KG1 (cell line): Measurements from ENCODE around the gene PTPRG.
"Not testable (repeated sequence)": the region's sequence is repeated elsewhere in the genome, so short reads cannot be mapped to it uniquely, and the experiment has no call there.

Experiments
- DNase-seq: peaks from one replicate; lab custom pipeline; 2025; lab: John Stamatoyannopoulos, UW

PTPRG gene

DNA sequence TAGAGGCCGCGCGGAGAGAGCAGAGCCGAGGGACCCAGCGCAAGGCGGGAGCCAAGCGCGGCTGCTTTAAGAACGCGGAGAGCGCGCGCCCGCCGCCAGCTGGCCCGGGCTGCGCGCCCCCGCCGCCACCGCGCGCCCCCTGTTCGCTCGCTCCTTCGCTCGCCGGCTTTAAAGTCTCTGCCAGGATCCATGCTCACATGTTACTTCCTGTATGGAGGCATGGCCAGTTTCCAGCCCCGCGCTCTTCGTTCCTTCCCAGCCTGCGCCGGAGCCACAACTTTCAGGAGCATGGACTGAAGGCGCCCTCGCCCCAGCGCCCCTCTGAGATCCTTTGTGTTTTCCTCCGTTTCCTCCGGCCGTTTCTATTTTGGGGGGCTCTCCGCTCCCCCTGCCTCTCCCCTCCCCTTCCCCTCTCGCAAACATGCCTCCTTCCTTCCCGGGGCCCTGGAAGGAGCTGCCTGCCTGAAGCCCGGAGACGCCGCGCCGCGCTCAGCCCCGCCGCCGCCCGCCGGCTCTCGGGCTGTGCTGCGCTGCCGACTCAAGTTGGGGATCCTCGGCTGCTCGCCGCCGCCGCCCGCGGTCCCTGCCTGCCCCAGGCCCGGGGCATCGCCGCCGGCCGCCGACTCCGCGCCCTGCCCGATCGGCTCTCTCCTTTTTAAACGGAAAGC is at the start of gene PTPRG:
PTPRG (plus strand) TSS at position 198 of the 668 bp plus-strand sequence. CDS start 717 bp downstream, outside the sequence.
- peak; percentile 73 for DNase-seq

DNA sequence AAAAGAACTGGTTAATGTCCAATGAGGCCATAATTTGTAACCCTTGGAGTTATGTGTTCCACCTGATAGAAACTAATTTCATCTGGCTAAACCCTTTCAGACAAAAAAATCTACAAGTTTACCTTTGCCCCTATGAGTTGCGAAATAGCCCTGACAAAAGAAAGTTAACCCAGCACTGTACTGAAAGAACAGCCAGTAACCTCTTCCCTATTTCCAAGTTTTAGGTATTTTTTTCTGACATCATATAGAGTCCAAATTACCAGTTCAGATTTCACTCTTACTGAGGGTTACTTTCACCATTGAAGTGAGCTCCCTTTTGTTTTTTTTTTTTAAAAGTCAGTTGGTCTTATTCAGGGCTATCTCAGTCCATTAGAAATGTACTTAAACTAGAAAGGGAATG is 42.8 kb upstream of the PTPRG start:
- no peak for DNase-seq

DNA sequence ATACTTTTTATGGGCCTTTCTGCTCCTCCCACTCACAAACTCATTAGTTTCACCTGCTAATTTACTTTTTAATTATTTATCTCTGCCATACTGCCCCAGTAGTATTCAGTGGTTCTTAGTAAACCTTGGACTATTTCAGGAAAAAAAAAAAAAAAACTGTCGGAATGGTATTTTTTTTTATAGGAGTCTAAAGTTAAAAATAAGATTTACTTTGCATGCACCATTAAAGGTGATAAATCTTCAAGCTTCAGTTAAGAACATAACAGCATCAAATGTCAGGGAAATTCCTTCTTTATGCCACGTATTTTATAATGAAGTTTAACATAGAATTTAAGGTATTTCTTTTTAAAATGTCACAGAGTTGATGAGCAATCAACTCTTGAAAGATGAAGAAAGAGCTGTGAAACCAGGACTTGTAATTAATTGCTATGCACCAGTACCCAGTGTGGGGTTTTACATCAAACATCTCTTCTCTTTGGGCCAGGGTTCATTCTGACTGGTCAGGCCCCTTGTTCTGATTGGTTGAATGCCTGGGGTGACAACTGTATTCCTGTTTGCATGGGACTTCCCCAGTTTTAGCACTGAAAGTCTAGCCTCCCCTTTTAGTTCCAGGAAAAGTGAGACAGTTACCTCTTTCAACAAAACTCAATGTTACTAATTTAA is 40.3 kb upstream of the PTPRG start:
- no peak for DNase-seq

DNA sequence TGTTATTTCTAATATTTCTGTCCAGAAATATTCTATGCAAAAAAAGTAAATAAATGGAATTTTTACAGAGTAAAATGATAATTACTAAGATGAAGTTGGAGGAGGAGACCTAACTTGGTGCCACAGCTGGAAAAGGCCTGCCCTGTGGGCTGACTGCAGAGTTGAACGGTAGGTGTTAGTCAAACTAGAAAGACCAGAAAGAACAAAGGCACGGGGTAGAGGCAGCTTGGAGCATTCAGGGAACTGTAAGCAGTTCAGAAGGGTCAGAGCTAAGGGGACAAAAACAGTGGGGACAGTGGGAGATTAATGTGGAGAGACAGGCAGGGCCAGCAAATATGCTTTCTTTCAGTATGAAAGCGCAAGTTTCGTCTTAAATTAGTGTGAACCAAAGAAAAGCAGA is 39.3 kb upstream of the PTPRG start:
- no peak for DNase-seq

DNA sequence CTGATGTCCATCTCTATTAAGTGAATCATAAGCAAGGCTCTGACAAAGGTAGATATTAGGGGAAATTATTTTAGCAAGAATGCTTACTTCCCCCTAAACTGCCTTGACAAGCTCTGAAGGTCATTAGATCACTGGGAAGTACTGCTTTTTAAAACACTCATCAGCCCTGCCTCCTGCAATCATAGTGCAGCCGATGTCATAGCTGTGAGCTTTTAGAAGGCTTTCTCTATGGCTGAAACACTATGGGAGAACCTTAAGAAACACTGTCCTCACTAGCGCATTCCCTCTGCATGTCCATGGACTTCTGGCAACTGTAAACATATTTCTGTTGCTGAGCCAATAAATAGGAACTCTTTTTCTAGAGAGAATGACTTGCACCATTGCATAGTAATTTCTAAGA is 38.7 kb upstream of the PTPRG start:
- DNase-seq, result no peak

DNA sequence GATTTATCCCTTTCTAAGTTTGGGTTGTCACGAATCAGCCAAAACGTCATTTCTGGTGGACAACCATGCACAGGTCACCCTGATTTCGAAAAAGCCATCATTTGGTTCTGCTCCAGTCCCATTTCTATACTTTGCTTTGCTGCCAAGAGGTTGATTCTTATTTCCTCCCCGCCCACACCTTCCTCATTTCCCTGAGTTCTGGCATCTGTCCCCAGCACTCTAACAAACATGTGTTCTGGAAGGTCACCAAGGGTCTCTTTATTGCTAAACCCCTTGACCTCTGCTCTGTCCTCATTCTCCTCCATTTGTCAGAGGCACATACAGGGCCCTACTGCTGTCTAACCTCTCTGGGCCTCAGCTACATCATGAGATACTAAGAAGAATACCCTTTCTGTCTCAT is 36.4 kb upstream of the PTPRG start:
- DNase-seq, result no peak

DNA sequence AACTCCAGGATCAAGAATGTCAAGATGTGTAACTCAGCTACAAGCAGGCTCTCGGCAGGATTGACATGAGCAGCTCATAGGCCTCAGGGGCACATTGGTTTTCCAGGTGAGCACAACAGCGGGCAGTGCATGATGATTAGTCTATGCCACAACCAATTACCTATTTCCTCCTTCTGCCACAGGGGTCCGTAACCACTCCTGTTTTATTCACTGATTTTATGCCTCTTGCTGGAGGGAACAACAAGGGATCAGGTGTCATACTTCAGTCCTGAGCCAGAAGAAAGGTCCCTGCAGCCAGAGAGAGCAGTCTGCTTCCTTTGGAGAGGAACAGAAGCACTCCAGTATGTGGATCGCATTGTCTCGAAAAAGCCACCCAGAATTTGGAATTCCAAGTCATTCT is 35.1 kb upstream of the PTPRG start:
- DNase-seq, result no peak

DNA sequence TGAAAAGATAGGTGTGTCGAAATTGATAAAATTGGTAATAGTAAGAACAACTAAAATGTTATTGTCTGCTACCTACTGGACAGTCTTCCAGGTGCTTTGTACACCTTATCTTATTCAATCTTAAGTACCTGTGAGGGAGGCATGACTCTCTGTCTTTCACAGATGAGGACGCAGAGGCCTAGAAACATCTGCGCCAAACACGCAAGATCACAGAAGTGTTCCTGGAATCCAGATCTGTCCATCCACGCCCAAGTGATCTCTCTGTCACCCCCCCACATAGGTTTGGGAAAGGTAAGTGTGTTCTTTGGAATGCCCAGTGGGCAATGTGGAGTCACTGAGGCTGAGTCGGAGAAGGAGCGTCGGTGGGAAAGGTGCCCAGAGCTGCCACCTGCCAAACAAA is 34.4 kb upstream of the PTPRG start:
- DNase-seq, result no peak

DNA sequence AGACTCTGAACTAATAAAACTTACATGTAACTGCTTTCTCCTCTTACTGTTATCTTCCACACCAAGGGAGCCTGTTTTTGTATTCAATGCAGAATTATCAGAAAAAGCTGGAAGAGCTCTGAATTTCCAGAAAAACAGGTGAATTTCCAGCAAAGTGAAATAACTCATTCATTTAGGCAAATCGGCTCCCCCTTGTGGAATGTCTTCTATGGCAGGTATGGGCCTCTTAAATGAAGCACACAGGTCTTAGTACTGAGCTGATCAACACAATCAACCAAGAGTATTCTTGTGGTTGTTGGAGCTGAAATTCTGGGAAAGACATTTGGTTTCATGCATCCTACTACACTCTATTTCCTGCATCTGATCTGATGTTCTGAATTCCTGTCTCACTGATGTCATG is 31.0 kb upstream of the PTPRG start:
- no peak for DNase-seq

DNA sequence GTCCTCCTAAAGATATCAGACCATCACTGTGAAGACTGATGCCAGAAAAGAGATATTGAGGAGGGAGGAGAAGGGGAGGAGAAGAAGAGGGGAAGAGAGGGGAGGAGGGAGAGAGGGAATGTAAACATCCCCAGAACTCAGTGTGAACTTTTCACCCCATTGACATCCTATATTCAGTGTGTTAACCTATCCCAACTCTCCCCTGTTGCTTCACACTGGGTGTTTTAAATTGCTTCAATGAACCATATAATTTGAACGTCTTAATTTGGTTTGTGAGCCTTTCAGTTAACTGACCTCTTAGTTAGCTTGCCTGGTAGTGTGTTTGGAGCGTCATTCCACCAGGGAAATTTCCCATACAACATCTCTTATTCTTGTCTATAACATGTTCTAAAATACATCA is 29.8 kb upstream of the PTPRG start:
- DNase-seq, result no peak

DNA sequence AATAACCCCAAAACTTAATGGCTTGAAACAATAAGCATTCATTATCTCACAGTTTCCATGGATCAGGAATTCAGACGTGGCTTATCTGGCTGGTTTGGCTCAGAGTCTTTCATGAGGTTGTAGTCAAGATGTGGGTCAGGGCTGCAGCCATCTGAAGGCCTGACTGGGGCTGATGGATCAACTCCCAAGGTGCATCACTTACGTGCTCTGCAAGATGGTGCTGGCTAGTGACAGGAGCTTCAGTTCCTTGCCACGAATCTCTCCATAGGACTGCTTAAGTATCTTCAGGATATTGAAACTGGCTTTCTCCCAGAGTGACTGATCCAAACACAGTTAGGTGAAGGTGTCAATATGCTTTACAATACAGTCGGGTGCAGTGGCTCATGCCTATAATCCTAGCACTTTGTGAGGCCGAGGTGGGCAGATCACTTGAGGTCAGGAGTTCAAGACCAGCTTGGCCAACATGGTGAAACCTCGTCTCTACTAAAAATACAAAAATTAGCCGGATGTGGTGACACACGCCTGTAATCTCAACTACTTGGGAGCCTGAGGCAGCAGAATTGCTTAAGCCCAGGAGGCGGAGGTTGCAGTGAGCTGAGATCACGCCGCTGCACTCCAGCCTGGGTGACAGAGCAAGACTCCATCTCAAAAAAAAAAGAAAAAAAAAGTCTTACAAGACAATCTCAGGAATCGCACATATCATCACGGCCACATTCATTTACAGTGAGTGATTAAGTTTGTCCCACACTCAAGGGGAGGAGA is 28.5 kb upstream of the PTPRG start:
- DNase-seq, result no peak

DNA sequence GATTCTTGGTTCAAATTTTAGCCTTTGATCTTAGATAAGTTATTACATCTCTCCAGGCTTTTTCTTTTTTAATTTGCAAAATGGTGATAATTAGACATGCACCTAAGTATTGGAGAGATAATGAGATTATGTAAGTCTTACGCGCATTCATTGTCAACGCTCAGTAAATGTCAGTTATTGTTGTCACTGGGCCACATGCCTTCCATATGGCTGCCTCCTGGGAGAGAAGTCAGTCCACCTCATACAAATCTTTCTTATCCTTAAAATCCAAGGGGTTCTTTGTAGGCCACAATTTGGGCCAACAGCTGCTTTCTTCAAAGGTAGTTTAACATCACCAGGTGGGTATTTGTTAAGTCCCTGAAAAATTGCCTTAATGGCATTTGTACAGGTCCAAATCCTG is 25.5 kb upstream of the PTPRG start:
- no peak for DNase-seq

DNA sequence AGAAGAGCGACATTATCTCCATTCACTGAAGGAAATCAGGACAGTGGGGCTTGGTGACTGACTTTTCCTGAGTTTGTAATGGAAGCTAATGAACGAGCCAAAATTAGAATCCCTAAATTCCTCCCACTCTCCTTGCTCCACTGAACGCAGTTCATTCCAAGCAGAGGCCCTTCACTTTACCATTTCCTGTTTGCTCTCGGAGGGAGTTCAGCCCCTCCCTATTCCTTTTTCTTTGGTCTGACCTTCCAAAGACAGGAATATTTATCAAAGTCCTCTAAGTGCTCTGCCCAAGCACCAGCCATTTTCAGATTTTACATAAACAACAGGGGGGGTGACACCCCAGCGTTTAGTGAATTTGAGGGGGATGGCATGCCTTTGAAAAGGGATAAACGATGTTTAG is 24.0 kb upstream of the PTPRG start:
- DNase-seq, result no peak

DNA sequence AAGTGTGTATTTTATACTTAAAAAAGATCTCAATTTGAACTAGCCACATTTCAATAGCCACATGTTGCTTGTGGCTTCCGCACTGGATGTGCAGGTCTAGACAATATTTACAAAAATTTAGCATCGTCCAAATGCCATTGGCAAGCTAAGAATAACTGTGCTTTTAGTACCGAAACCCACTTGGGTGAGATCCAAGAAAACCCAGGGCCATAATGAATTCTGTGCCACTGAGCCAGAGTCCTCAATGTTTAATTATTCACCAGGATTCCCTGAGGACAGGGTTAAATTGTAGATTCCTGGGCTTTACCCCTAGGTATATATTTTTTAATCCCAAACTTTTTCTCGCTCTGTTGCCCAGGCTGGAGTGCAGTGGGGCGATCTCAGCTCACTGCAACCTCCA is 22.9 kb upstream of the PTPRG start:
- DNase-seq, result no peak

DNA sequence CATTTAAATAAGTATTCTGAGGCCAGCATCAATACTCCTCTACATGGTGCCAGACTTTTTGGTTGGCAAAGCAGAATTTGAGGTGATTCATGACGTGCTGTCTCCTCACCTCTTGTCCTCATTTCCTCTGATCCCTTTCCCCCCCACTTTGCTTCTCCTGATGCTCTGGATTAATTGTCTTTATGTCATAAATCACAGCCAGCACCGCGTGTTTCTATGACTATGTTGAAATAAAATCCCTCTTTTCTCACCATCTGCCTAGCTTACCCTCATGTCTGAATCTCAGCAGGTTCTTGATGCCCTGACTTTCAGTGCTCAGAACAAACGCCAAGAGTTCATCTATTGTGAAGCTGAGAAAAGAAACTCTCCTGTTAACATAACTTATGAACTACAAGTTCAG is 19.7 kb upstream of the PTPRG start:
- DNase-seq, result no peak

DNA sequence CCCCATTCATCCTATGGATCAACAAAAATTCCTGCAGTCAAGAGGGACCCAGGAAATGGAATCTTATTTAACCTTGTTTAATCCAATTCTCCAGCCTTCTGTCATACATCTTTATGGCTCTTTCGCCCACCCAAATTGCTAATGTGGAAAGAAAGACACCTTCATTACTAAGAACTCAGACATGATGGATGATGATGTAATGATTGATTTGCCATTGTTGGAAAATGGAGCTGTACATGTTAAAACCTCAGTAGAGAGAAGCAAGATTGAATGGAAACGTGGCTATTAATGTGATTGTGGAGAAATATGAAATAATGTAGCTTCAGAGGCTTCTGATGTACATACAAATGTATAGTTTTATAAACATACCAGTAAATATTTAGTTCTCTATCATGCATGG is 15.7 kb upstream of the PTPRG start:
- DNase-seq, result no peak

DNA sequence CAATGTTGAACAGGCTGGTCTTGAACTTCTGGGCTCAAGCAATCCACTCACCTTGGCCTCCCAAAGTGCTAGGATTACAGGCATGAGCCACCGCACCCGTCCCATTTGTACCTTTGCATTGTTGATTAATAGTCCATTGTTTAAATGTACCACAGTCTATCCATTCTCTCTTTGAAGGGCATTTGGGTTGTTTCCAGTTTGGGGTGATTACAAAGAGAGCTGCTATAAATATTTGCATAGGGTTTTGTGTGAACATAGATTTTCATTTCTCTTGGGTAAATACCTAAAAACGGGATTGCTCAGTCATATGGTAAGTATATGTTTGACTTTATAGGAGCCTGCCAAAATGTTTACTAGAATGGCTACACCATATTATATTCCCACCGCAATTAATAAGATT is 13.7 kb upstream of the PTPRG start:
- DNase-seq, result no peak

DNA sequence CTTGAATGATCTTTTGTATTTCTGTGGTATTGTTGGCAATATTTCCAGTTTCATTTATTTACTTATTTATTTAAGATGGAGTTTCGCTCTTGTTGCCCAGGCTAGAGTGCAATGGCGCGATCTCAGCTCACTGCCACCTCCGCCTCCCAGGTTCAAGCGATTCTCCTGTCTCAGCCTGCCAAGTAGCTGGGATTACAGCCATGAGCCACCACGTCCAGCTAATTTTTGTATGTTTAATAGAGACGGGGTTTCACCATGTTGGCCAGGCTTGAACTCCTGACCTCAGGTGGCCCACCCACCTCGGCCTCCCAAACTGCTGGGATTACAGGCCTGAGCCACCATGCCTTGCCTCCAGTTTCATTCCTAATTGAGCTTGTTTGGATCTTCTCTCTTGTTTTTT is 8.7 kb upstream of the PTPRG start:
- not testable (repeated sequence) for DNase-seq

DNA sequence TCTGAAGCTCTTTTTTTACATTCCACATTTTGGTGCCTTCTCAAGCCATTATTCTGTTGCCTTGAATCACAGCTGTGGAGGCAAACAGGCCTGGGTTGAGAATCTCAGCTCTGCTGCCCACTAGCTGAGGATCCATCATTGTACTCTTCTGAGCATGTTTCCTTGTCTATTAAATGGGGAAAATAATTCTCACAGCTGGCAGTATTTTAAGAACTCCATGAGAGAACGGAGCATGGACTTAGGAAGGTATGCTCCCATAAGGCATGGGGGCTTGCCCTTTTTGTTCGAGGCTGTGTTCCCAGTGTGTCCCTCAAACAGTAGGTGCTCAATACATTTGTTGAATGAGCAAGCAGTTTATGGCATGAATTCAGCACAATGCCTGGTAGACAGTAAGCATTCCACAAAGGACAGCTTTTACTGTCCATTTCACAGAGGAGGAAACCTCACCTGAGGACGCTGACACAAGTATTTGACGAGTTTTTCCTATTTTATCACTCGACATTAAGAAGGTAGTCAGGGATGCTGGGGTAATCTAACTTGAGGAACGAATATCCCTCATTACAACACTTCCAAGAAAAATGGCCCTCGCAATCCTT is 2.1 kb upstream of the PTPRG start:
- no peak for DNase-seq

DNA sequence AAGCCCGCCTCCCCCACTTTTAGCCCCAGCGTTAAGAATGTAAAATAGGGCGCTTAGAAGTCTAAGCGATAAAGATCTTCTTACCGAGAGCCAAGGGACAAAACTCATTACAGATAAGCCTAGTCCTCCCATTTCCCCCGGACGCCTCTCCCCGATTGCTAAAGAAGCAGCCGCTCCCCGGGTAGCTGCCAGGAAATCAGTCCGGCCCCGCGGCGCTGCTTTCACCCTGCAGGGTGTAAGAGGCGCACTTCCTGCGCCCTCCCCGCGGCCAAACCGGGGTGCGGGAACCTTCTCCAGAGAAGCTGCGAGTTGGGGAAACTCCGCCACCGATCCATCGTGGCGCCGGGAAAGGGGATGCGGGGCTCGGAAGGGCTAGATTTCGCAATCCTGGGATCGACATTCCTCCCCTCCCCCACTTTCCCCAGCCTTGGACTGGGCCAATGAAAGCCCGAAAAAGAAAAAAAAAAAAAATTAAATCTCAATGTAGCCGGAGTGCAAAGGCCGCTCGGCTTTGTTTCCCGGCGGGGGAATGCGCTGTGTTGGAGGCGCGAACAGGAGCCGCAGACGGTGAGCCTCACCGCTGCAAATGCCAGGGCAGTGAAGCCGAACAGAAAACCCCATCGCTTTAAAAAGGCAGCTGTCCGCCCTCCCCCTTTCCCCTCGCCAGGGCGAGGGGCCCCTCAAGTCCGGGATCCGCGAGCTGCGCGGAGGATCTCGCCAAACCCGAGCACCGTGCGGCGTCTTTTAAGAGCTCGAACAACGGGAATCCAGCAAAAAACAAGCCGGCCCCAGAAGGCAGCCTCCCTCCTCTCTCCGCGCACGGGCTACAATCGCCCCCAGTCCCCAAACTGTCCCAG is 626 bp upstream of the PTPRG start:
- peak; percentile 73 for DNase-seq

DNA sequence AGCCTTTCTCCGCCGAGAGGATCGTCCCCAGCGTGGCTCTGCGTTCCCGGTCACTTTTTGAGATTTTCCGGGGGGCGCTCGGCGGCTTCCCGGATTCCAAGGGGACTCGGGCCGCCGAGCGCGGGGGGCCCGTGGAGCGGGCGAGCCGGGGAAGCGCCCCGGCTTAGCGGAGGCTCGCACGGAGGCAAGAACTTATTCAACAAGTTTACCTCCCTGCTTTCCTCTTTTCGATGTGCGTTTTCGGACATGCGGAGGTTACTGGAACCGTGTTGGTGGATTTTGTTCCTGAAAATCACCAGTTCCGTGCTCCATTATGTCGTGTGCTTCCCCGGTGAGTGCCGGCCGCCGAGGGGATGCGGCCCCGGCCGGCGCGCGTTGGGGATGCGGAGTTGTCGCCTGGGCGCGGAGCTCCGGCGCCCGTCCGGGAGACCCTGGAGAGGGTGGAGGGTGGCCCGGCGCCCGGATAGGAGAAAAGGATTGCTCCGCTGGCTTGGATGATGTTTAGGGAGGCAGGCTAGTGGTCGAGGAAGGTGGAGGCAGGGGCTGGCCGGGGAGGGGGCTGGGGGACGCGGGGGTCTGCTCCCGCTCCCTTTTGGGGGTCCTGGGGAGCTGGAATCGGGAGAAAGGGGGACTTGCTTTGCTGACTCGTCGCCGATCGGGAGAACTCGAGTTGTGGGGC is 810 bp downstream of the PTPRG start:
- no peak for DNase-seq
